K562 (cell line): ENCODE measurements around the gene RFPL2. TPM values are rescaled to one million over a fixed set of nuclear protein-coding genes. Genes with fewer than 3 reads are reported as not detected.

Source experiments
- ATAC-seq: fragments of 200-7000 bp; cut with Tn5 transposase; 3 replicates; pipeline ENCODE4 v1.9.1; 2020; ENCODE audit warnings: moderate library complexity
- BruUV-seq: library from RNA; stranded (reverse); fragments of 400-500 nt; replicated peaks from 2 replicates; lab custom pipeline; 2021; lab: Mats Ljungman, UMichigan
- CTCF ChIA-PET: fragments of 300-600 bp; formaldehyde crosslinking; extraction: SDS; loops from one replicate; lab custom pipeline; 2021; ENCODE audit warnings: low intra/inter-chr PET ratio; lab: Yijun Ruan, JAX
- POLR2A ChIA-PET: fragments of 300-600, 350-650 bp; sonication (Branson Sonifier 250); formaldehyde crosslinking; extraction: SDS; loops from one replicate; lab custom pipeline; 2021; ENCODE audit warnings: antibody characterized with exemption, inconsistent platforms; lab: Yijun Ruan, JAX
- DNase-seq, 4 experiments: peaks; one replicate each; pipeline versions ENCODE4 v3.0.0 to v3.0.0-alpha.2; 2011 to 2018; ENCODE audit warnings: low spot score in 3 of 4, mixed read lengths in 3 of 4; ENCODE audit errors: extremely low read depth in 1 of 4
- FAIRE-seq: peaks from 2 replicates; lab custom pipeline; 2011; peaks lifted over from hg19 to GRCh38; lab: Jason Lieb, UNC
- H2AFZ ChIP-seq: 2 replicates; pipeline ENCODE4 v1.6.0; 2011; ENCODE audit warnings: low read depth, low read length, control low read depth, inconsistent platforms
- H3K27ac ChIP-seq: fragments of 200-600 bp; 3 replicates; pipeline ENCODE4 v1.8.0; 2011; ENCODE audit warnings: low read depth, mild to moderate bottlenecking, control low read depth, inconsistent platforms, low read length, moderate library complexity, mixed read lengths; ENCODE audit errors: extremely low read depth
- H3K27me3 ChIP-seq, 2 experiments: fragments of 300-600 bp in 1 of 2; 2 replicates in 1 of 2; 3 replicates in 1 of 2; pipeline versions ENCODE4 v1.6.0 to v1.8.0; 2011; ENCODE audit warnings: inconsistent platforms in 2 of 2, low read length in 2 of 2, mild to moderate bottlenecking in 1 of 2, mixed read lengths in 1 of 2, moderate library complexity in 1 of 2; ENCODE audit not compliant: control insufficient read depth in 2 of 2, insufficient read depth in 2 of 2
- H3K36me3 ChIP-seq: fragments of 300-600 bp; 3 replicates; pipeline ENCODE4 v1.8.0; 2011; ENCODE audit warnings: mild to moderate bottlenecking, low read length, inconsistent platforms; ENCODE audit not compliant: control insufficient read depth, insufficient read depth
- H3K4me1 ChIP-seq, 2 experiments: fragments of 200-600 bp in 1 of 2; replicated peaks in 1 of 2; 2 replicates in 1 of 2; 3 replicates in 1 of 2; pipeline versions ENCODE4 v1.5.1 to v1.8.0; 2011; ENCODE audit warnings: inconsistent platforms in 2 of 2, low read length in 2 of 2, mild to moderate bottlenecking in 1 of 2, mixed read lengths in 1 of 2, moderate library complexity in 1 of 2; ENCODE audit not compliant: control insufficient read depth in 2 of 2, insufficient read depth in 2 of 2
- H3K4me2 ChIP-seq: 2 replicates; pipeline ENCODE4 v1.6.1; 2011; ENCODE audit warnings: low read length, control low read depth, inconsistent platforms, mixed read lengths; ENCODE audit not compliant: insufficient read depth
- H3K4me3 ChIP-seq: fragments of 200-600 bp; sonication (generic), shearing (Covaris generic); 2 replicates; pipeline ENCODE4 v1.5.1; 2016; ENCODE audit warnings: control low read depth, inconsistent platforms
- H3K79me2 ChIP-seq: fragments of 200-600 bp; 3 replicates; pipeline ENCODE4 v1.8.0; 2011; ENCODE audit warnings: low read length, inconsistent platforms; ENCODE audit not compliant: control insufficient read depth, insufficient read depth
- H3K9ac ChIP-seq, 2 experiments: 2 replicates each; pipeline versions ENCODE4 v1.6.0 to v1.6.1; 2011; ENCODE audit warnings: low read depth in 2 of 2, low read length in 2 of 2, control low read depth in 1 of 2, inconsistent platforms in 1 of 2, mild to moderate bottlenecking in 1 of 2, mixed read lengths in 1 of 2; ENCODE audit not compliant: insufficient read depth in 1 of 2
- H3K9me1 ChIP-seq: one replicate; pipeline ENCODE4 v1.6.0; 2011; ENCODE audit warnings: inconsistent platforms, mild to moderate bottlenecking, low read length, moderate library complexity; ENCODE audit not compliant: control insufficient read depth, insufficient read depth
- H3K9me3 ChIP-seq: replicated peaks from 2 replicates; pipeline ENCODE4 v1.5.1; 2011; ENCODE audit warnings: low read depth, low read length, inconsistent platforms; ENCODE audit not compliant: control insufficient read depth, insufficient read depth
- H4K20me1 ChIP-seq: replicated peaks from 2 replicates; pipeline ENCODE4 v1.6.1; 2011; ENCODE audit warnings: low read length, inconsistent platforms, mixed read lengths; ENCODE audit not compliant: control insufficient read depth, insufficient read depth
- EHMT2 ChIP-seq: fragments of 450-650 bp; IDR thresholded peaks from 2 replicates; pipeline ENCODE4 v1.6.1; 2018; ENCODE audit warnings: antibody characterized with exemption
- MEF2D ChIP-seq: conservative IDR thresholded peaks from 2 replicates; pipeline ENCODE4 v1.6.1; 2016; ENCODE audit warnings: low read depth, missing genetic modification characterization, missing compliant biosample characterization
- SMAD4 ChIP-seq: fragments of 250-450 bp; sonication (Bioruptor Pico); conservative IDR thresholded peaks from 2 replicates; pipeline ENCODE4 v1.8.0; 2021; ENCODE audit warnings: inconsistent platforms, mild to moderate bottlenecking, moderate library complexity
- WGBS: fragments of 100-300 bp; shearing (Covaris generic); methylation state at CpG from one replicate; pipeline ENCODE4 v1.1.6; 2016; ENCODE audit warnings: low coverage, mixed read lengths; ENCODE audit not compliant: insufficient coverage; ENCODE audit errors: missing lambda C conversion rate; 5-methylcytosine and 5-hydroxymethylcytosine counted together
- in situ Hi-C: fragments of 300-500 bp; cut with MboI; formaldehyde crosslinking; loops from 4 replicates; pipeline ENCODE4 v1.15.0; 2018; ENCODE audit warnings: inconsistent platforms, mixed read lengths
- intact Hi-C: fragments of 100-400 bp; cut with micrococcal nuclease; formaldehyde crosslinking; loops from 2 replicates; pipeline ENCODE4 v1.14.2; 2022
- polyA plus RNA-seq, 8 experiments: library from polyadenylated mRNA; depleted of rRNA in 4 of 8; stranded (reverse) in 5 of 8; unstranded in 3 of 8; fragments of >200 nt; fragmentation: Nextera tagmentation in 2 of 8; fragmentation: Illumina TruSeq in 1 of 8; extraction: Ambion mirVana in 2 of 8; extraction: Trizol in 1 of 8; gene quantifications; 2 replicates each; pipeline versions ENCODE4 v1.2.1 to v1.2.3, GENCODE V29; 2011 to 2014; ENCODE audit warnings: inconsistent platforms in 1 of 8, missing spikeins in 1 of 8
- total RNA-seq, 7 experiments: library from RNA; depleted of rRNA in 6 of 7; stranded (reverse); fragments of >200 nt in 6 of 7; fragmentation: Illumina TruSeq in 2 of 7; extraction: Trizol in 2 of 7; gene quantifications; 2 replicates each; pipeline versions ENCODE4 v1.2.1 to v1.2.3, GENCODE V29; 2011 to 2021; ENCODE audit warnings: low replicate concordance in 1 of 7
- TF ChIP-seq, protein P1 (sequence below), 2 experiments: fragments of 450-650 bp; formaldehyde crosslinking in 1 of 2; IDR thresholded peaks; 2 replicates each; pipeline versions ENCODE4 v1.4.0 to v1.6.1; 2014 to 2020; ENCODE audit warnings: mild to moderate bottlenecking in 2 of 2, borderline replicate concordance in 1 of 2, low read depth in 1 of 2

RFPL2 gene
- total and polyA plus RNA-seq, 9 of the 15 experiments (the other 6 are each of a cell fraction or from before 2014, with no cell fraction given): not detected

- H3K4me1 ChIP-seq: no peaks in the 10 kb centered on the region
- H3K4me3 ChIP-seq: no peak overlapping the region
- WGBS: 2% methylated on average over 6 of the region's 8 CpGs
- no peaks in the 10 kb centered on the region for H3K36me3 ChIP-seq
- no peak for DNase-seq
- CTCF ChIA-PET: no interaction called here
- intact Hi-C loops (no loop called here), in situ Hi-C loops (no loop called here)
- no peak overlapping the region for H3K27ac ChIP-seq
- BruUV-seq: no TSS peak
- no peak overlapping the region for H2AFZ ChIP-seq
- H3K9ac ChIP-seq: no peak overlapping the region
- H3K4me2 ChIP-seq: no peak overlapping the region
- ATAC-seq: no peak
- TF ChIP-seq SMAD4 (CRISPR knock-in tag) (no peak), EHMT2 (0 out of 2 replicates have a peak, but pooled peaks have one; percentile 57), MEF2D (tag) (no peak)
- TF ChIP-seq, protein P1, sequence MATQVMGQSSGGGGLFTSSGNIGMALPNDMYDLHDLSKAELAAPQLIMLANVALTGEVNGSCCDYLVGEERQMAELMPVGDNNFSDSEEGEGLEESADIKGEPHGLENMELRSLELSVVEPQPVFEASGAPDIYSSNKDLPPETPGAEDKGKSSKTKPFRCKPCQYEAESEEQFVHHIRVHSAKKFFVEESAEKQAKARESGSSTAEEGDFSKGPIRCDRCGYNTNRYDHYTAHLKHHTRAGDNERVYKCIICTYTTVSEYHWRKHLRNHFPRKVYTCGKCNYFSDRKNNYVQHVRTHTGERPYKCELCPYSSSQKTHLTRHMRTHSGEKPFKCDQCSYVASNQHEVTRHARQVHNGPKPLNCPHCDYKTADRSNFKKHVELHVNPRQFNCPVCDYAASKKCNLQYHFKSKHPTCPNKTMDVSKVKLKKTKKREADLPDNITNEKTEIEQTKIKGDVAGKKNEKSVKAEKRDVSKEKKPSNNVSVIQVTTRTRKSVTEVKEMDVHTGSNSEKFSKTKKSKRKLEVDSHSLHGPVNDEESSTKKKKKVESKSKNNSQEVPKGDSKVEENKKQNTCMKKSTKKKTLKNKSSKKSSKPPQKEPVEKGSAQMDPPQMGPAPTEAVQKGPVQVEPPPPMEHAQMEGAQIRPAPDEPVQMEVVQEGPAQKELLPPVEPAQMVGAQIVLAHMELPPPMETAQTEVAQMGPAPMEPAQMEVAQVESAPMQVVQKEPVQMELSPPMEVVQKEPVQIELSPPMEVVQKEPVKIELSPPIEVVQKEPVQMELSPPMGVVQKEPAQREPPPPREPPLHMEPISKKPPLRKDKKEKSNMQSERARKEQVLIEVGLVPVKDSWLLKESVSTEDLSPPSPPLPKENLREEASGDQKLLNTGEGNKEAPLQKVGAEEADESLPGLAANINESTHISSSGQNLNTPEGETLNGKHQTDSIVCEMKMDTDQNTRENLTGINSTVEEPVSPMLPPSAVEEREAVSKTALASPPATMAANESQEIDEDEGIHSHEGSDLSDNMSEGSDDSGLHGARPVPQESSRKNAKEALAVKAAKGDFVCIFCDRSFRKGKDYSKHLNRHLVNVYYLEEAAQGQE (IDR thresholded peaks at IDR 0.05; ENCODE audit: borderline replicate concordance): peak; percentile 86
- TF ChIP-seq, protein P1 (CRISPR knock-in tag; IDR thresholded peaks at IDR 0.05; ENCODE audit: low read depth): no peak
- peaks cover 7 to 30% of the 10 kb centered on the region in 2 experiments; a peak in 4 of 5 replicates for H3K27me3 ChIP-seq
- no peak for FAIRE-seq
- no peaks in the 10 kb centered on the region for H3K79me2 ChIP-seq
- POLR2A ChIA-PET: no interaction called here
- no peaks in the 10 kb centered on the region for H4K20me1 ChIP-seq
- H3K9me3 ChIP-seq: no peaks in the 10 kb centered on the region
- no peaks in the 10 kb centered on the region for H3K9me1 ChIP-seq
These were observed 27.6 kb downstream of the RFPL2 start for GRCh38 chr22:32177221-32177765.
